ENCODE measurements around the gene ADAM23. TPM values are rescaled to one million over a fixed set of nuclear protein-coding genes. Genes with fewer than 3 reads are reported as not detected.

Gene ADAM23
- polyA plus RNA-seq, 2 of the 4 experiments (the other 2 are of a cell fraction): 6.1 to 7.8 TPM

DNA sequence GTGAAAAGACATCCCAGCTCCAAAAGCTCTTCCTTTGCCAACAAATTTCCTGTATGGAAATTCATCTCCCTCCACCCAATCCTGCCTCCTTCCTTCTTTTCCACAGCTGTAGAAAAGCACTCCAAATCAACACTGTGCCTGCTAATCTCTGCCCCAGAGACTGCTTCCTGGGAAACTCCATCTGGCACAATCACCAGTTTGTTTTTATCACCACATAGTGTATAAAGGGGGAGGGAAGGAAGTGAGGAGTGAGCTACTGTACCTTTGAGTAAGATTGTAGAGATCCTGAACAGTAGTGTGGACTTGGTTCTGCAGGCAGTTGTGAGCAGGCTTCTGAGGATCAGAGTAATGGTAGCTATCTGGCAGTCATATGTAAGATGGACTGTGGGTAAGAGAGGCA is 184.3 kb downstream of the ADAM23 start:
- Histone ChIP-seq H3K4me1 (no peaks in the 10 kb centered on the region), H3K4me3 (no peak overlapping the region), H3K9me3 (no peaks in the 10 kb centered on the region), H3K4me2 (no peak overlapping the region), H3K27ac (no peak overlapping the region)
- ATAC-seq (no peak), DNase-seq (ENCODE audit: low read depth in 1 of 2, low spot score in 1 of 2) (no peak), FAIRE-seq (no peak)
- TF ChIP-seq KDM5A (IDR thresholded peaks at IDR 0.05) (no peak), MAFK (IDR thresholded peaks at IDR 0.05; ENCODE audit: partially characterized antibody) (no peak), CBX8 (IDR thresholded peaks at IDR 0.05) (no peak), JUNB (IDR thresholded peaks at IDR 0.05) (no peak), TFCP2L1 (CRISPR knock-in tag; IDR thresholded peaks at IDR 0.05) (no peak), EHF (CRISPR knock-in tag; IDR thresholded peaks at IDR 0.05) (no peak), SMC3 (IDR thresholded peaks at IDR 0.05) (no peak), BHLHE40 (IDR thresholded peaks at IDR 0.05; ENCODE audit: low read depth, low read length) (no peak), RAD21 (conservative IDR thresholded peaks at IDR 0.05 in 1 of 2, IDR thresholded peaks at IDR 0.05 in 1 of 2) (no peak), GATA3 (IDR thresholded peaks at IDR 0.05; ENCODE audit: borderline replicate concordance) (no peak), FOSB (CRISPR knock-in tag; IDR thresholded peaks at IDR 0.05) (no peak), RNF2 (IDR thresholded peaks at IDR 0.05; ENCODE audit: borderline replicate concordance, low read depth) (no peak), ELK1 (IDR thresholded peaks at IDR 0.05; ENCODE audit: low read depth, low read length) (no peak), ZNF302 (CRISPR knock-in tag; IDR thresholded peaks at IDR 0.05) (no peak), RFX5 (IDR thresholded peaks at IDR 0.05) (no peak), KDM1A (IDR thresholded peaks at IDR 0.05; ENCODE audit: low read depth) (no peak), CEBPB (IDR thresholded peaks at IDR 0.05) (no peak)
- TF ChIP-seq, protein P1, sequence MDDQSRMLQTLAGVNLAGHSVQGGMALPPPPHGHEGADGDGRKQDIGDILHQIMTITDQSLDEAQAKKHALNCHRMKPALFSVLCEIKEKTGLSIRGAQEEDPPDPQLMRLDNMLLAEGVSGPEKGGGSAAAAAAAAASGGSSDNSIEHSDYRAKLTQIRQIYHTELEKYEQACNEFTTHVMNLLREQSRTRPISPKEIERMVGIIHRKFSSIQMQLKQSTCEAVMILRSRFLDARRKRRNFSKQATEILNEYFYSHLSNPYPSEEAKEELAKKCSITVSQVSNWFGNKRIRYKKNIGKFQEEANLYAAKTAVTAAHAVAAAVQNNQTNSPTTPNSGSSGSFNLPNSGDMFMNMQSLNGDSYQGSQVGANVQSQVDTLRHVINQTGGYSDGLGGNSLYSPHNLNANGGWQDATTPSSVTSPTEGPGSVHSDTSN (IDR thresholded peaks at IDR 0.05): no peak
- TF ChIP-seq, protein P2, sequence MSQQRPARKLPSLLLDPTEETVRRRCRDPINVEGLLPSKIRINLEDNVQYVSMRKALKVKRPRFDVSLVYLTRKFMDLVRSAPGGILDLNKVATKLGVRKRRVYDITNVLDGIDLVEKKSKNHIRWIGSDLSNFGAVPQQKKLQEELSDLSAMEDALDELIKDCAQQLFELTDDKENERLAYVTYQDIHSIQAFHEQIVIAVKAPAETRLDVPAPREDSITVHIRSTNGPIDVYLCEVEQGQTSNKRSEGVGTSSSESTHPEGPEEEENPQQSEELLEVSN (IDR thresholded peaks at IDR 0.05; ENCODE audit: borderline replicate concordance, low read depth): no peak
- TF ChIP-seq, protein P3, sequence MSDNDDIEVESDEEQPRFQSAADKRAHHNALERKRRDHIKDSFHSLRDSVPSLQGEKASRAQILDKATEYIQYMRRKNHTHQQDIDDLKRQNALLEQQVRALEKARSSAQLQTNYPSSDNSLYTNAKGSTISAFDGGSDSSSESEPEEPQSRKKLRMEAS (IDR thresholded peaks at IDR 0.05): no peak
- POLR2A ChIA-PET: no interaction called here
- CTCF ChIA-PET: interaction anchor here (1.1 to 1.3 kb wide), 2 partner anchors 11 to 22 kb away, joined by 3 read pairs; no protein-coding TSS in a partner anchor

- WGBS (ENCODE audit: missing lambda C conversion rate): under 1% methylated on average over 3 of the region's 3 CpGs
- TF ChIP-seq TP53 (CRISPR knock-in tag; IDR thresholded peaks at IDR 0.05) (no peak), ZSCAN20 (CRISPR knock-in tag; IDR thresholded peaks at IDR 0.05) (no peak), GATA3 (IDR thresholded peaks at IDR 0.05; ENCODE audit: borderline replicate concordance) (no peak), HOXB5 (CRISPR knock-in tag; IDR thresholded peaks at IDR 0.05) (no peak), EHMT2 (IDR thresholded peaks at IDR 0.05; ENCODE audit: low read depth) (no peak), ESRRA (IDR thresholded peaks at IDR 0.05; ENCODE audit: borderline replicate concordance, low read length) (no peak), ZNF302 (CRISPR knock-in tag; IDR thresholded peaks at IDR 0.05) (no peak), NPAS2 (CRISPR knock-in tag; IDR thresholded peaks at IDR 0.05; ENCODE audit: borderline replicate concordance) (no peak)
- TF ChIP-seq, protein P4, sequence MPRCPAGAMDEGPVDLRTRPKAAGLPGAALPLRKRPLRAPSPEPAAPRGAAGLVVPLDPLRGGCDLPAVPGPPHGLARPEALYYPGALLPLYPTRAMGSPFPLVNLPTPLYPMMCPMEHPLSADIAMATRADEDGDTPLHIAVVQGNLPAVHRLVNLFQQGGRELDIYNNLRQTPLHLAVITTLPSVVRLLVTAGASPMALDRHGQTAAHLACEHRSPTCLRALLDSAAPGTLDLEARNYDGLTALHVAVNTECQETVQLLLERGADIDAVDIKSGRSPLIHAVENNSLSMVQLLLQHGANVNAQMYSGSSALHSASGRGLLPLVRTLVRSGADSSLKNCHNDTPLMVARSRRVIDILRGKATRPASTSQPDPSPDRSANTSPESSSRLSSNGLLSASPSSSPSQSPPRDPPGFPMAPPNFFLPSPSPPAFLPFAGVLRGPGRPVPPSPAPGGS (IDR thresholded peaks at IDR 0.05): no peak
- TF ChIP-seq, protein P5, sequence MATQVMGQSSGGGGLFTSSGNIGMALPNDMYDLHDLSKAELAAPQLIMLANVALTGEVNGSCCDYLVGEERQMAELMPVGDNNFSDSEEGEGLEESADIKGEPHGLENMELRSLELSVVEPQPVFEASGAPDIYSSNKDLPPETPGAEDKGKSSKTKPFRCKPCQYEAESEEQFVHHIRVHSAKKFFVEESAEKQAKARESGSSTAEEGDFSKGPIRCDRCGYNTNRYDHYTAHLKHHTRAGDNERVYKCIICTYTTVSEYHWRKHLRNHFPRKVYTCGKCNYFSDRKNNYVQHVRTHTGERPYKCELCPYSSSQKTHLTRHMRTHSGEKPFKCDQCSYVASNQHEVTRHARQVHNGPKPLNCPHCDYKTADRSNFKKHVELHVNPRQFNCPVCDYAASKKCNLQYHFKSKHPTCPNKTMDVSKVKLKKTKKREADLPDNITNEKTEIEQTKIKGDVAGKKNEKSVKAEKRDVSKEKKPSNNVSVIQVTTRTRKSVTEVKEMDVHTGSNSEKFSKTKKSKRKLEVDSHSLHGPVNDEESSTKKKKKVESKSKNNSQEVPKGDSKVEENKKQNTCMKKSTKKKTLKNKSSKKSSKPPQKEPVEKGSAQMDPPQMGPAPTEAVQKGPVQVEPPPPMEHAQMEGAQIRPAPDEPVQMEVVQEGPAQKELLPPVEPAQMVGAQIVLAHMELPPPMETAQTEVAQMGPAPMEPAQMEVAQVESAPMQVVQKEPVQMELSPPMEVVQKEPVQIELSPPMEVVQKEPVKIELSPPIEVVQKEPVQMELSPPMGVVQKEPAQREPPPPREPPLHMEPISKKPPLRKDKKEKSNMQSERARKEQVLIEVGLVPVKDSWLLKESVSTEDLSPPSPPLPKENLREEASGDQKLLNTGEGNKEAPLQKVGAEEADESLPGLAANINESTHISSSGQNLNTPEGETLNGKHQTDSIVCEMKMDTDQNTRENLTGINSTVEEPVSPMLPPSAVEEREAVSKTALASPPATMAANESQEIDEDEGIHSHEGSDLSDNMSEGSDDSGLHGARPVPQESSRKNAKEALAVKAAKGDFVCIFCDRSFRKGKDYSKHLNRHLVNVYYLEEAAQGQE (IDR thresholded peaks at IDR 0.05): no peak
- ChIA-PET POLR2A (no interaction called here), CTCF (interaction anchor here (0.6 kb wide), 1 partner anchor 12 kb away, joined by 3 read pairs; no protein-coding TSS in a partner anchor)
- no peak overlapping the region for H3K4me3 ChIP-seq
- DNase-seq (ENCODE audit: low read depth in 1 of 2, low spot score in 1 of 2) (no peak), FAIRE-seq (no peak), ATAC-seq (no peak)
- no peak overlapping the region for H3K27ac ChIP-seq
- no peaks in the 10 kb centered on the region for H3K9me3 ChIP-seq
- no peak overlapping the region for H3K4me2 ChIP-seq
- no peaks in the 10 kb centered on the region for H3K4me1 ChIP-seq
Observed at GRCh38 chr2:206631340-206631739, 188.0 kb downstream of the ADAM23 start.

Measured in A549 (cell line).